IPS-15b (cell line): ENCODE measurements around the gene DDX54.
A peak's percentile ranks its signal among the peaks of the same experiment; 100 is the strongest.

Source experiments
- H3K27me3 ChIP-seq: one replicate; pipeline ENCODE4 v1.6.1; 2013; ENCODE audit warnings: low read length; ENCODE audit not compliant: control insufficient read depth, insufficient read depth
- H3K36me3 ChIP-seq: one replicate; pipeline ENCODE4 v1.6.1; 2013; ENCODE audit warnings: low read length; ENCODE audit not compliant: control insufficient read depth, insufficient read depth
- H3K4me1 ChIP-seq: one replicate; pipeline ENCODE4 v1.6.1; 2013; ENCODE audit warnings: mild to moderate bottlenecking, low read length; ENCODE audit not compliant: control insufficient read depth, insufficient read depth
- H3K4me3 ChIP-seq: one replicate; pipeline ENCODE4 v1.5.1; 2013; ENCODE audit warnings: low read depth, low read length
- H3K9ac ChIP-seq: one replicate; pipeline ENCODE4 v1.6.1; 2013; ENCODE audit warnings: low read depth, mild to moderate bottlenecking, low read length
- H3K9me3 ChIP-seq: one replicate; pipeline ENCODE4 v1.6.1; 2013; ENCODE audit warnings: mild to moderate bottlenecking, low read length; ENCODE audit not compliant: control insufficient read depth, insufficient read depth

The DDX54 gene

GRCh38 chr12:113165521-113166450, 19.5 kb downstream of the DDX54 start:
- Histone ChIP-seq H3K36me3 (peaks cover 29% of the 10 kb centered on the region), H3K9me3 (no peaks in the 10 kb centered on the region), H3K4me3 (no peak overlapping the region), H3K4me1 (peaks cover 5% of the 10 kb centered on the region), H3K9ac (no peak overlapping the region), H3K27me3 (no peaks in the 10 kb centered on the region)

- Histone ChIP-seq H3K4me1 (peaks cover 5% of the 10 kb centered on the region), H3K4me3 (no peak overlapping the region), H3K27me3 (no peaks in the 10 kb centered on the region), H3K9me3 (no peaks in the 10 kb centered on the region), H3K36me3 (peaks cover 32% of the 10 kb centered on the region), H3K9ac (no peak overlapping the region)
Observed at GRCh38 chr12:113164014-113164413, 21.3 kb downstream of the DDX54 start.

- Histone ChIP-seq H3K4me1 (peaks cover 5% of the 10 kb centered on the region), H3K36me3 (peaks cover 33% of the 10 kb centered on the region), H3K4me3 (no peak overlapping the region), H3K9ac (no peak overlapping the region), H3K9me3 (no peaks in the 10 kb centered on the region), H3K27me3 (no peaks in the 10 kb centered on the region)
Observed at GRCh38 chr12:113163030-113163360, 22.3 kb downstream of the DDX54 start.

- H3K36me3 ChIP-seq = peaks cover 37% of the 10 kb centered on the region
- peaks cover 5% of the 10 kb centered on the region for H3K4me1 ChIP-seq
- H3K4me3 ChIP-seq = peak overlapping the region; percentile 11
- H3K9me3 ChIP-seq = no peaks in the 10 kb centered on the region
- H3K27me3 ChIP-seq = no peaks in the 10 kb centered on the region
- H3K9ac ChIP-seq = no peak overlapping the region
Observed at GRCh38 chr12:113162102-113163029, 22.9 kb downstream of the DDX54 start.

- peaks cover 37% of the 10 kb centered on the region for H3K36me3 ChIP-seq
- no peaks in the 10 kb centered on the region for H3K9me3 ChIP-seq
Observed at GRCh38 chr12:113161415-113162016, 23.8 kb downstream of the DDX54 start.

GRCh38 chr12:113159937-113160336, 25.3 kb downstream of the DDX54 start:
- Histone ChIP-seq H3K27me3 (peaks cover 4% of the 10 kb centered on the region), H3K4me1 (peaks cover 5% of the 10 kb centered on the region), H3K9ac (no peak overlapping the region), H3K4me3 (no peak overlapping the region), H3K36me3 (peaks cover 28% of the 10 kb centered on the region), H3K9me3 (no peaks in the 10 kb centered on the region)

More at GRCh38 chr12:113161415-113162016, 23.8 kb downstream of the DDX54 start:
- Histone ChIP-seq H3K4me3 (peak overlapping the region; percentile 11), H3K4me1 (peaks cover 5% of the 10 kb centered on the region), H3K27me3 (no peaks in the 10 kb centered on the region), H3K9ac (no peak overlapping the region)

GRCh38 chr12:113158439-113159203, 26.7 kb downstream of the DDX54 start:
- peaks cover 28% of the 10 kb centered on the region for H3K36me3 ChIP-seq
- H3K9ac ChIP-seq = no peak overlapping the region
- H3K27me3 ChIP-seq = peaks cover 10% of the 10 kb centered on the region

GRCh38 chr12:113157218-113157859, 27.9 kb downstream of the DDX54 start:
- Histone ChIP-seq H3K4me1 (peaks cover 7% of the 10 kb centered on the region), H3K36me3 (peaks cover 28% of the 10 kb centered on the region), H3K9ac (no peak overlapping the region), H3K9me3 (no peaks in the 10 kb centered on the region), H3K4me3 (no peak overlapping the region), H3K27me3 (peaks cover 18% of the 10 kb centered on the region)

More at GRCh38 chr12:113158439-113159203, 26.7 kb downstream of the DDX54 start:
- peaks cover 5% of the 10 kb centered on the region for H3K4me1 ChIP-seq
- no peak overlapping the region for H3K4me3 ChIP-seq
- no peaks in the 10 kb centered on the region for H3K9me3 ChIP-seq

- H3K36me3 ChIP-seq = peaks cover 27% of the 10 kb centered on the region
- no peaks in the 10 kb centered on the region for H3K9me3 ChIP-seq
- H3K4me1 ChIP-seq = peaks cover 3% of the 10 kb centered on the region
- no peak overlapping the region for H3K9ac ChIP-seq
- no peak overlapping the region for H3K4me3 ChIP-seq
- peaks cover 30% of the 10 kb centered on the region for H3K27me3 ChIP-seq
Observed at GRCh38 chr12:113155646-113156045, 29.6 kb downstream of the DDX54 start.

GRCh38 chr12:113155060-113155459, 30.2 kb downstream of the DDX54 start:
- no peak overlapping the region for H3K9ac ChIP-seq
- no peaks in the 10 kb centered on the region for H3K9me3 ChIP-seq
- peaks cover 35% of the 10 kb centered on the region for H3K27me3 ChIP-seq
- peak overlapping the region; percentile 59 for H3K4me3 ChIP-seq
- H3K36me3 ChIP-seq = peaks cover 22% of the 10 kb centered on the region
- peaks cover 3% of the 10 kb centered on the region for H3K4me1 ChIP-seq
